GM12872 (cell line): ENCODE results near the gene APOA5.

Experiments
- TF ChIP-seq, protein P1 (sequence below): IDR thresholded peaks from 3 replicates; pipeline ENCODE4 v1.5.1; 2011; ENCODE audit warnings: low read depth, mild to moderate bottlenecking, low read length, moderate library complexity; ENCODE audit not compliant: insufficient read depth

APOA5 gene

DNA sequence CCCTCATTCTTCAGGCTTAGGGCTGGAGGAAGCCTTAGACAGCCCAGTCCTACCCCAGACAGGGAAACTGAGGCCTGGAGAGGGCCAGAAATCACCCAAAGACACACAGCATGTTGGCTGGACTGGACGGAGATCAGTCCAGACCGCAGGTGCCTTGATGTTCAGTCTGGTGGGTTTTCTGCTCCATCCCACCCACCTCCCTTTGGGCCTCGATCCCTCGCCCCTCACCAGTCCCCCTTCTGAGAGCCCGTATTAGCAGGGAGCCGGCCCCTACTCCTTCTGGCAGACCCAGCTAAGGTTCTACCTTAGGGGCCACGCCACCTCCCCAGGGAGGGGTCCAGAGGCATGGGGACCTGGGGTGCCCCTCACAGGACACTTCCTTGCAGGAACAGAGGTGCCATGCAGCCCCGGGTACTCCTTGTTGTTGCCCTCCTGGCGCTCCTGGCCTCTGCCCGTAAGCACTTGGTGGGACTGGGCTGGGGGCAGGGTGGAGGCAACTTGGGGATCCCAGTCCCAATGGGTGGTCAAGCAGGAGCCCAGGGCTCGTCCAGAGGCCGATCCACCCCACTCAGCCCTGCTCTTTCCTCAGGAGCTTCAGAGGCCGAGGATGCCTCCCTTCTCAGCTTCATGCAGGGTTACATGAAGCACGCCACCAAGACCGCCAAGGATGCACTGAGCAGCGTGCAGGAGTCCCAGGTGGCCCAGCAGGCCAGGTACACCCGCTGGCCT, 38.7 kb upstream of the APOA5 start:
- TF ChIP-seq, protein P1, sequence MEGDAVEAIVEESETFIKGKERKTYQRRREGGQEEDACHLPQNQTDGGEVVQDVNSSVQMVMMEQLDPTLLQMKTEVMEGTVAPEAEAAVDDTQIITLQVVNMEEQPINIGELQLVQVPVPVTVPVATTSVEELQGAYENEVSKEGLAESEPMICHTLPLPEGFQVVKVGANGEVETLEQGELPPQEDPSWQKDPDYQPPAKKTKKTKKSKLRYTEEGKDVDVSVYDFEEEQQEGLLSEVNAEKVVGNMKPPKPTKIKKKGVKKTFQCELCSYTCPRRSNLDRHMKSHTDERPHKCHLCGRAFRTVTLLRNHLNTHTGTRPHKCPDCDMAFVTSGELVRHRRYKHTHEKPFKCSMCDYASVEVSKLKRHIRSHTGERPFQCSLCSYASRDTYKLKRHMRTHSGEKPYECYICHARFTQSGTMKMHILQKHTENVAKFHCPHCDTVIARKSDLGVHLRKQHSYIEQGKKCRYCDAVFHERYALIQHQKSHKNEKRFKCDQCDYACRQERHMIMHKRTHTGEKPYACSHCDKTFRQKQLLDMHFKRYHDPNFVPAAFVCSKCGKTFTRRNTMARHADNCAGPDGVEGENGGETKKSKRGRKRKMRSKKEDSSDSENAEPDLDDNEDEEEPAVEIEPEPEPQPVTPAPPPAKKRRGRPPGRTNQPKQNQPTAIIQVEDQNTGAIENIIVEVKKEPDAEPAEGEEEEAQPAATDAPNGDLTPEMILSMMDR, result no peak

DNA sequence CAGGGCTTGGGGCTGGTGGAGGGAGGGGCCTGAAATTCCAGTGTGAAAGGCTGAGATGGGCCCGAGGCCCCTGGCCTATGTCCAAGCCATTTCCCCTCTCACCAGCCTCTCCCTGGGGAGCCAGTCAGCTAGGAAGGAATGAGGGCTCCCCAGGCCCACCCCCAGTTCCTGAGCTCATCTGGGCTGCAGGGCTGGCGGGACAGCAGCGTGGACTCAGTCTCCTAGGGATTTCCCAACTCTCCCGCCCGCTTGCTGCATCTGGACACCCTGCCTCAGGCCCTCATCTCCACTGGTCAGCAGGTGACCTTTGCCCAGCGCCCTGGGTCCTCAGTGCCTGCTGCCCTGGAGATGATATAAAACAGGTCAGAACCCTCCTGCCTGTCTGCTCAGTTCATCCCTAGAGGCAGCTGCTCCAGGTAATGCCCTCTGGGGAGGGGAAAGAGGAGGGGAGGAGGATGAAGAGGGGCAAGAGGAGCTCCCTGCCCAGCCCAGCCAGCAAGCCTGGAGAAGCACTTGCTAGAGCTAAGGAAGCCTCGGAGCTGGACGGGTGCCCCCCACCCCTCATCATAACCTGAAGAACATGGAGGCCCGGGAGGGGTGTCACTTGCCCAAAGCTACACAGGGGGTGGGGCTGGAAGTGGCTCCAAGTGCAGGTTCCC, 38.0 kb upstream of the APOA5 start, which contains the start of gene APOC3:
APOC3 (plus strand) TSS at position 383 of the 659 bp plus-strand sequence. CDS start 676 bp downstream, outside the sequence.
- TF ChIP-seq, protein P1, result no peak

DNA sequence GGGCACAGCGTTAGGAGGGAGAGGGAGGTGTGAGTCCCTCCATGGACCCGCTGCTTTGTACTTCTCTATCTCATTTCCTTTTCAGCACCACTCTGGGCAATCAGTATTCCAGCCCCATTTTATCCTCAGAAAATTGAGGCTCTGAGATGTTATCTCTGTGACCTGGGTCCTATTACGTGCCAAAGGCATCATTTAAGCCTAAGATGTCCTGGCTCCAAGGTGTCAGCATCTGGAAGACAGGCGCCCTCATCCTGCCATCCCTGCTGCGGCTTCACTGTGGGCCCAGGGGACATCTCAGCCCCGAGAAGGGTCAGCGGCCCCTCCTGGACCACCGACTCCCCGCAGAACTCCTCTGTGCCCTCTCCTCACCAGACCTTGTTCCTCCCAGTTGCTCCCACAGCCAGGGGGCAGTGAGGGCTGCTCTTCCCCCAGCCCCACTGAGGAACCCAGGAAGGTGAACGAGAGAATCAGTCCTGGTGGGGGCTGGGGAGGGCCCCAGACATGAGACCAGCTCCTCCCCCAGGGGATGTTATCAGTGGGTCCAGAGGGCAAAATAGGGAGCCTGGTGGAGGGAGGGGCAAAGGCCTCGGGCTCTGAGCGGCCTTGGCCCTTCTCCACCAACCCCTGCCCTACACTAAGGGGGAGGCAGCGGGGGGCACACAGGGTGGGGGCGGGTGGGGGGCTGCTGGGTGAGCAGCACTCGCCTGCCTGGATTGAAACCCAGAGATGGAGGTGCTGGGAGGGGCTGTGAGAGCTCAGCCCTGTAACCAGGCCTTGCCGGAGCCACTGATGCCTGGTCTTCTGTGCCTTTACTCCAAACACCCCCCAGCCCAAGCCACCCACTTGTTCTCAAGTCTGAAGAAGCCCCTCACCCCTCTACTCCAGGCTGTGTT, 37.2 kb upstream of the APOA5 start:
- TF ChIP-seq, protein P1, result no peak

DNA sequence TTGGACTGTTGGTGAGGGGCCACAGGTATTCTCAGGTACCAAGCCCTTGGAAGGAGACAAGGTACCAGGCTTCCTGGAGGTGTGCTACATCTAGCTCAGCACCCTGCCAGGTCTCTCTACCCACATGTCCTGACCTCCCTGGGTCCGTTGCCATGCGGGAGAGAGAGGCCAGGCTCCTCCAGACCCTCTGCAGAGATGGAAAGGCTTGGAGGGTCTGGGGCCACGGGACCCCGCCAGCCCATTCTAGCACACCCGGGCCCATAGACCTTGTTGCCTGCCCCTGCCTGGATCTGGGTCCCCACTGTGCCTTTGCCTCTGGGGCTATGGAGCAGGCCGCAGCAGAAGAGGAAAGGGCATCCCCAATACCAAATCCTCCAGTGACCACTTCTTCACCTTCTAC, 35.8 kb upstream of the APOA5 start:
- TF ChIP-seq, protein P1, result no peak

DNA sequence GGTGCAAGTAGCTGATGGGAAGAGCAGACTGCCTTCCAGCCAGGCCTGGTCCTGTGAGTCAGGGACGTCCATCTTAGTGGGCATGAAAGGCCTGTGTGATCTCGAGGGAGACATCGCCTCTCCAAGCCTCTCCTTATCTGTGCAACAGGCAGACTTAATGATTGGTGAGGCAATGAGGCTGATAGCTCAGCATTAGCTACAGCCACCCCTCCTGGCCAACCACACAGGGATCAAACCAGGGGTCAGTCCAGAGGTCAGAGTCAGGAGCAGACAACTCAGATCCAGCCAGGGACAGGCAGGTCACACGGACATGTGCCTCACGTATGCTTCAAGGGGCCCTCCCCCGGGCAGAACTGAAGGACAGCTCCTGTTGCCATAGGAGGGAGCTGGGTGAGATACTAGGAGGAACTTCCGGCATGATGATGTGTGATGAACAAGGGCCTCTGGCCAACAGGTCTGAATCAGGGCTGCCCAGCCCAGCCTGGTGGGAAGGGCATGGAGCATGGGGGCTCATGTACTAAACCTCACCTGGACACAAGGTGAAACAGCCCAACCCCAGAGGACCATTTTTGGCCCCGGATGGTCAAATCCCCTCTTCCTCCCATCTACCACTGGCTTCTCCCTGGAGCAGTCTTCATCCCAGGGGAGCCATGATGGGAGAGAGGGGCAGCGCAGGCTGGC, 35.2 kb upstream of the APOA5 start:
- TF ChIP-seq, protein P1, result no peak

DNA sequence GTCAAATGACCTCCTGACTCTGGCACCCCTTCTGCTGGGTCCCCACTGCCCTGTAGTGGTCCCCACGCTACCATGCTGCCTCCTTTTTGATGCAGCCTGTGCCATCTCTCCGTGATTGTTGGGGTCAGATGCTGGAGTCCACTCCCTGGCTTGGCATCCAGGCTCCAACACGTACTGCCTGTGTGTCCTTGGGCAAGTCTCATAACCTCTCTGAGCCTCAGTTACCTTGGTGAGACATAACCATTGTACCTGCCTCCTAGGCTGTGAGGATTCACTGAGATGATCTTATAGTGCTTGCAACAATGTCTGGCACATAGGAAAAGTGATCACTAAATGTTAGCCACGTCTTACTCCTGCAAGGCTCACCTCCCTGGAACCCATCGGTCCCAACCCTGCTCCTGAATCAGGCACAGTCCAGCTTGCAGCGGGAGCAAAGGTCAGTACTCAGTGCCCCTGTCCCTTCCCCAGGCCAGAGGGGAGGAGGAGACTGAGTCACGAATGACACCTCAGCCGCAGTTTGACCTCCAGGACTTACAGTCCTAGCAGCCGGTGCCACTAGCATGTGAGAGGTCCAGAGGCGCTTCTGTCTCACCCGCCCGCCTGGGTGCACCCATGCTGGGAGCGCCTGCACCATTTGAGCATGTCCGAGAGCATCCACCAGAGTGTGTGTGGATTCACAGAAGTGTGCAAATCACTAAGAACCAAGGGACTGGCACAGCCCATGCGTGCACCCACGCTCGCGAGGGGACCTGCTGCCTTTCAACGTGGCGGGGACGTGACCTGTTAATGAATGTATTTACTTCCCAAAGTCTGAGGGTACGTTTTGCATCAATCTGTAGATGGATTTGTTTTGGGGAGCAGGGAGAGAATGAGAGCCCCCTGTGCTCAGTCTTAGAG, 34.4 kb upstream of the APOA5 start:
- TF ChIP-seq, protein P1, result no peak
